Sigmoid colon (tissue), 3 donors: ENCODE results near the gene RASSF4.

ENCODE experiments used
- CTCF ChIP-seq, 4 experiments: fragments of 450-650 bp in 3 of 4; fragments of 200-600 bp in 1 of 4; IDR thresholded peaks; one replicate each; pipeline ENCODE4 v1.5.1; 2016 to 2019; ENCODE audit warnings: antibody characterized with exemption in 4 of 4, mild to moderate bottlenecking in 3 of 4, moderate library complexity in 2 of 4
- POLR2A ChIP-seq, 2 donors: fragments of 450-650 bp; IDR thresholded peaks; one replicate each; pipeline ENCODE4 v1.6.1; 2016; ENCODE audit warnings: antibody characterized with exemption in 2 of 2, mild to moderate bottlenecking in 2 of 2, moderate library complexity in 2 of 2

- TF ChIP-seq POLR2A (IDR thresholded peaks at IDR 0.05) (no peak), CTCF (IDR thresholded peaks at IDR 0.05) (no peak)
Observed at GRCh38 chr10:44956226-44956625, 3.4 kb upstream of the RASSF4 start.
